H9 (cell line): ENCODE results near the gene RWDD2A. TPM values are rescaled to one million over a fixed set of nuclear protein-coding genes. Genes with fewer than 3 reads are reported as not detected.

Source experiments
- DNase-seq: peaks from one replicate; pipeline ENCODE4 v3.0.0-alpha.2; 2017
- H2AFZ ChIP-seq: one replicate; pipeline ENCODE4 v1.6.1; 2013; ENCODE audit warnings: mild to moderate bottlenecking, low read length, control low read depth, moderate library complexity
- H2AK5ac ChIP-seq: 2 replicates; pipeline ENCODE4 v1.6.1; 2013; ENCODE audit warnings: low read length, control low read depth, mixed read lengths; ENCODE audit not compliant: insufficient read length
- H2BK120ac ChIP-seq: one replicate; pipeline ENCODE4 v1.6.1; 2013; ENCODE audit warnings: low read depth, mild to moderate bottlenecking, low read length, control low read depth, inconsistent platforms; ENCODE audit not compliant: poor library complexity, severe bottlenecking
- H2BK12ac ChIP-seq: 2 replicates; pipeline ENCODE4 v1.6.1; 2013; ENCODE audit warnings: low read length, control low read depth, mixed read lengths, low read depth; ENCODE audit not compliant: insufficient read length
- H2BK15ac ChIP-seq: 2 replicates; pipeline ENCODE4 v1.6.1; 2013; ENCODE audit warnings: low read depth, low read length, control low read depth
- H2BK20ac ChIP-seq: one replicate; pipeline ENCODE4 v1.6.1; 2013; ENCODE audit warnings: low read depth, mild to moderate bottlenecking, low read length, control low read depth, inconsistent platforms; ENCODE audit not compliant: poor library complexity, severe bottlenecking
- H2BK5ac ChIP-seq: 2 replicates; pipeline ENCODE4 v1.6.1; 2013; ENCODE audit warnings: low read length, control low read depth, mixed read lengths; ENCODE audit not compliant: insufficient read length
- H3K14ac ChIP-seq: 2 replicates; pipeline ENCODE4 v1.6.1; 2013; ENCODE audit warnings: low read length, control low read depth; ENCODE audit not compliant: insufficient read depth
- H3K18ac ChIP-seq: 2 replicates; pipeline ENCODE4 v1.6.1; 2013; ENCODE audit warnings: low read depth, mild to moderate bottlenecking, mixed read lengths, low read length, control low read depth; ENCODE audit not compliant: insufficient read length
- H3K23ac ChIP-seq: 2 replicates; pipeline ENCODE4 v1.6.1; 2013; ENCODE audit warnings: low read length, control low read depth, mixed read lengths, low read depth; ENCODE audit not compliant: insufficient read length
- H3K23me2 ChIP-seq: 2 replicates; pipeline ENCODE4 v1.6.1; 2013; ENCODE audit warnings: low read depth, mild to moderate bottlenecking, mixed read lengths, low read length, control low read depth; ENCODE audit not compliant: insufficient read length, poor library complexity, severe bottlenecking
- H3K27ac ChIP-seq: 2 replicates; pipeline ENCODE4 v1.5.1; 2013; ENCODE audit warnings: low read length, control low read depth, mixed read lengths, low read depth; ENCODE audit not compliant: insufficient read length
- H3K27me3 ChIP-seq: 2 replicates; pipeline ENCODE4 v1.6.1; 2013; ENCODE audit warnings: low read length, control low read depth, inconsistent platforms; ENCODE audit not compliant: insufficient read depth
- H3K4ac ChIP-seq: 2 replicates; pipeline ENCODE4 v1.6.1; 2013; ENCODE audit warnings: low read depth, mild to moderate bottlenecking, control low read depth, inconsistent platforms, low read length, moderate library complexity
- H3K4me1 ChIP-seq: 2 replicates; pipeline ENCODE4 v1.6.1; 2013; ENCODE audit warnings: low read length, control low read depth, inconsistent platforms; ENCODE audit not compliant: insufficient read depth
- H3K4me2 ChIP-seq: 2 replicates; pipeline ENCODE4 v1.6.1; 2013; ENCODE audit warnings: low read length, control low read depth, mixed read lengths; ENCODE audit not compliant: insufficient read length, insufficient read depth
- H3K56ac ChIP-seq: 2 replicates; pipeline ENCODE4 v1.6.1; 2013; ENCODE audit warnings: low read depth, mild to moderate bottlenecking, mixed read lengths, low read length, control low read depth; ENCODE audit not compliant: insufficient read length
- H3K79me1 ChIP-seq: 2 replicates; pipeline ENCODE4 v1.6.1; 2013; ENCODE audit warnings: low read depth, mild to moderate bottlenecking, moderate library complexity, low read length, control low read depth, inconsistent platforms; ENCODE audit not compliant: insufficient read depth, poor library complexity, severe bottlenecking
- H3K79me2 ChIP-seq: 2 replicates; pipeline ENCODE4 v1.6.1; 2013; ENCODE audit warnings: low read length, control low read depth, inconsistent platforms; ENCODE audit not compliant: insufficient read depth
- H3K9ac ChIP-seq: 2 replicates; pipeline ENCODE4 v1.6.1; 2013; ENCODE audit warnings: low read length, control low read depth, mixed read lengths; ENCODE audit not compliant: insufficient read length; ENCODE audit errors: extremely low read depth
- H3K9me3 ChIP-seq: one replicate; pipeline ENCODE4 v1.6.1; 2013; ENCODE audit warnings: low read depth, low read length, inconsistent platforms; ENCODE audit not compliant: control insufficient read depth
- H3T11ph ChIP-seq: one replicate; pipeline ENCODE4 v1.6.1; 2013; ENCODE audit warnings: mild to moderate bottlenecking, low read length, control low read depth, inconsistent platforms
- H4K20me1 ChIP-seq: one replicate; pipeline ENCODE4 v1.6.1; 2013; ENCODE audit not compliant: control insufficient read depth, insufficient read length, insufficient read depth
- H4K5ac ChIP-seq: 2 replicates; pipeline ENCODE4 v1.6.1; 2013; ENCODE audit warnings: low read depth, mild to moderate bottlenecking, mixed read lengths, low read length, control low read depth; ENCODE audit not compliant: insufficient read length
- H4K8ac ChIP-seq: replicated peaks from 2 replicates; pipeline ENCODE4 v1.6.1; 2013; ENCODE audit warnings: low read length, control low read depth, mixed read lengths, low read depth; ENCODE audit not compliant: insufficient read length
- H4K91ac ChIP-seq: 2 replicates; pipeline ENCODE4 v1.6.1; 2013; ENCODE audit warnings: low read depth, mild to moderate bottlenecking, moderate library complexity, mixed read lengths, low read length, control low read depth; ENCODE audit not compliant: insufficient read length
- H3K27ac Mint-ChIP-seq, 3 experiments: 2 replicates in 2 of 3; 3 replicates in 1 of 3; pipeline ENCODE4 v1.8.0; 2020 to 2021; ENCODE audit warnings: mixed read lengths in 3 of 3, mild to moderate bottlenecking in 1 of 3, moderate library complexity in 1 of 3
- H3K27me3 Mint-ChIP-seq: 2 replicates; pipeline ENCODE4 v1.8.0; 2021; ENCODE audit warnings: low read depth, mild to moderate bottlenecking, moderate library complexity, mixed read lengths
- H3K36me3 Mint-ChIP-seq, 3 experiments: 2 replicates in 2 of 3; 3 replicates in 1 of 3; pipeline ENCODE4 v1.8.0; 2020 to 2021; ENCODE audit warnings: low read depth in 3 of 3, mixed read lengths in 3 of 3; ENCODE audit not compliant: insufficient read depth in 1 of 3
- H3K4me1 Mint-ChIP-seq, 2 experiments: 2 replicates each; pipeline ENCODE4 v1.8.0; 2020; ENCODE audit warnings: mixed read lengths in 2 of 2
- H3K4me3 Mint-ChIP-seq, 2 experiments: 2 replicates in 1 of 2; 3 replicates in 1 of 2; pipeline ENCODE4 v1.8.0; 2020 to 2021; ENCODE audit warnings: mild to moderate bottlenecking in 2 of 2, mixed read lengths in 2 of 2, moderate library complexity in 1 of 2
- H3K9me3 Mint-ChIP-seq, 2 experiments: 2 replicates in 1 of 2; 3 replicates in 1 of 2; pipeline ENCODE4 v1.8.0; 2020; ENCODE audit warnings: mild to moderate bottlenecking in 2 of 2, mixed read lengths in 2 of 2, moderate library complexity in 1 of 2
- CTCF ChIP-seq: fragments of 200-600 bp; sonication (generic); conservative IDR thresholded peaks from 3 replicates; pipeline ENCODE4 v1.8.0; 2021; ENCODE audit warnings: antibody characterized with exemption, mild to moderate bottlenecking
- total RNA-seq: library from RNA; stranded (reverse); gene quantifications from 2 replicates; pipeline ENCODE4 v1.2.1, GENCODE V29; 2021

The RWDD2A gene
- total RNA-seq, 1 experiment from 2014 or later = 3.2 TPM

- Mint-ChIP-seq H3K36me3 (peaks cover 15 to 83% (median 78%) of the 10 kb centered on the region in 3 experiments; a peak in 6 of 7 replicates), H3K27ac (no peak overlapping the region), H3K27me3 (no peaks in the 10 kb centered on the region), H3K9me3 (no peaks in the 10 kb centered on the region), H3K4me3 (no peak overlapping the region), H3K4me1 (peaks cover 7 to 14% of the 10 kb centered on the region in 2 experiments)
- no peak overlapping the region for H3K18ac ChIP-seq
- H3K23me2 ChIP-seq = no peaks in the 10 kb centered on the region
- H2BK15ac ChIP-seq = no peak overlapping the region
- H4K5ac ChIP-seq = no peak overlapping the region
- H2AFZ ChIP-seq = no peak overlapping the region
- no peak overlapping the region for H3K4me2 ChIP-seq
- no peak for DNase-seq
- no peaks in the 10 kb centered on the region for H3K79me1 ChIP-seq
- H3K9ac ChIP-seq = no peak overlapping the region
- no peak overlapping the region for H3K23ac ChIP-seq
- no peak overlapping the region for H3K27ac ChIP-seq
- H3K4ac ChIP-seq = no peak overlapping the region
- no peaks in the 10 kb centered on the region for H4K20me1 ChIP-seq
- no peaks in the 10 kb centered on the region for H3K4me1 ChIP-seq
- TF ChIP-seq CTCF = no peak
- no peak overlapping the region for H3K56ac ChIP-seq
- no peak overlapping the region for H2BK12ac ChIP-seq
- no peaks in the 10 kb centered on the region for H3K9me3 ChIP-seq
- H2BK5ac ChIP-seq = no peak overlapping the region
- no peak overlapping the region for H4K8ac ChIP-seq
- H2BK120ac ChIP-seq = no peak overlapping the region
- H2AK5ac ChIP-seq = no peak overlapping the region
- no peak overlapping the region for H4K91ac ChIP-seq
- H3K27me3 ChIP-seq = no peaks in the 10 kb centered on the region
- no peak overlapping the region for H2BK20ac ChIP-seq
- H3K14ac ChIP-seq = no peak overlapping the region
- no peak overlapping the region for H3T11ph ChIP-seq
- no peaks in the 10 kb centered on the region for H3K79me2 ChIP-seq
These were observed 12.7 kb upstream of the RWDD2A start for GRCh38 chr6:83180426-83180950.
